ENCODE data around the gene KCNK7.
A peak's percentile ranks its signal among the peaks of the same experiment; 100 is the strongest.
"Not testable (repeated sequence)": the region's sequence is repeated elsewhere in the genome, so short reads cannot be mapped to it uniquely, and the experiment has no call there.

Gene KCNK7

GRCh38 chr11:65572356-65573051 lies 23.1 kb downstream of the KCNK7 start, which contains the start of gene FAM89B:
FAM89B (plus strand) TSS chr11:65572538; CDS start chr11:65572670, 132 bp downstream.
- peak; percentile 81 for DNase-seq (ENCODE audit: low read depth)

- no peak for DNase-seq (ENCODE audit: low read depth)
Measured at GRCh38 chr11:65571940-65572339, 23.7 kb downstream of the KCNK7 start.

GRCh38 chr11:65571420-65571819 lies 24.2 kb downstream of the KCNK7 start:
- DNase-seq (ENCODE audit: low read depth) = no peak

GRCh38 chr11:65569973-65570918 lies 25.4 kb downstream of the KCNK7 start, which contains the start of gene ZNRD2:
ZNRD2 (plus strand) TSS chr11:65570477; CDS start chr11:65570492, 15 bp downstream.
- peak; percentile 99 for DNase-seq (ENCODE audit: low read depth)

- no peak for DNase-seq (ENCODE audit: low read depth)
Measured at GRCh38 chr11:65569164-65569972, 26.2 kb downstream of the KCNK7 start.

GRCh38 chr11:65565624-65566453 lies 29.8 kb downstream of the KCNK7 start:
- DNase-seq (ENCODE audit: low read depth) = no peak

GRCh38 chr11:65564879-65565559 lies 30.6 kb downstream of the KCNK7 start:
- DNase-seq (ENCODE audit: low read depth) = not testable (repeated sequence)

- no peak for DNase-seq (ENCODE audit: low read depth)
Measured at GRCh38 chr11:65563601-65564000, 32.0 kb downstream of the KCNK7 start.

- DNase-seq (ENCODE audit: low read depth) = no peak
Measured at GRCh38 chr11:65562788-65563187, 32.8 kb downstream of the KCNK7 start.

GRCh38 chr11:65562020-65562419 lies 33.6 kb downstream of the KCNK7 start:
- DNase-seq (ENCODE audit: low read depth) = no peak

- no peak for DNase-seq (ENCODE audit: low read depth)
Measured at GRCh38 chr11:65560555-65561418, 34.8 kb downstream of the KCNK7 start.

- no peak for DNase-seq (ENCODE audit: low read depth)
Measured at GRCh38 chr11:65559951-65560537, 35.6 kb downstream of the KCNK7 start.

GRCh38 chr11:65559535-65559934 lies 36.1 kb downstream of the KCNK7 start:
- DNase-seq (ENCODE audit: low read depth) = no peak

- DNase-seq (ENCODE audit: low read depth) = no peak
Measured at GRCh38 chr11:65558930-65559509, 36.6 kb downstream of the KCNK7 start.

GRCh38 chr11:65558002-65558929 lies 37.3 kb downstream of the KCNK7 start, which contains the start of gene LTBP3:
LTBP3 (minus strand) TSS chr11:65558359; CDS start chr11:65557959, 400 bp downstream.
- DNase-seq (ENCODE audit: low read depth) = peak; percentile 82

GRCh38 chr11:65557280-65558001 lies 38.2 kb downstream of the KCNK7 start:
- no peak for DNase-seq (ENCODE audit: low read depth)
